GM19395 (cell line): Measurements from ENCODE around the gene TSPO.
A peak's percentile ranks its signal among the peaks of the same experiment; 100 is the strongest.
"Not testable (repeated sequence)": the region's sequence is repeated elsewhere in the genome, so short reads cannot be mapped to it uniquely, and the experiment has no call there.

Experiments used
- ATAC-seq: cut with Tn5 transposase; IDR thresholded peaks from one replicate; pipeline ENCODE4 v1.9.1; 2021; ENCODE audit warnings: mild to moderate bottlenecking, moderate library complexity; ENCODE audit not compliant: unreplicated experiment

Gene TSPO

DNA sequence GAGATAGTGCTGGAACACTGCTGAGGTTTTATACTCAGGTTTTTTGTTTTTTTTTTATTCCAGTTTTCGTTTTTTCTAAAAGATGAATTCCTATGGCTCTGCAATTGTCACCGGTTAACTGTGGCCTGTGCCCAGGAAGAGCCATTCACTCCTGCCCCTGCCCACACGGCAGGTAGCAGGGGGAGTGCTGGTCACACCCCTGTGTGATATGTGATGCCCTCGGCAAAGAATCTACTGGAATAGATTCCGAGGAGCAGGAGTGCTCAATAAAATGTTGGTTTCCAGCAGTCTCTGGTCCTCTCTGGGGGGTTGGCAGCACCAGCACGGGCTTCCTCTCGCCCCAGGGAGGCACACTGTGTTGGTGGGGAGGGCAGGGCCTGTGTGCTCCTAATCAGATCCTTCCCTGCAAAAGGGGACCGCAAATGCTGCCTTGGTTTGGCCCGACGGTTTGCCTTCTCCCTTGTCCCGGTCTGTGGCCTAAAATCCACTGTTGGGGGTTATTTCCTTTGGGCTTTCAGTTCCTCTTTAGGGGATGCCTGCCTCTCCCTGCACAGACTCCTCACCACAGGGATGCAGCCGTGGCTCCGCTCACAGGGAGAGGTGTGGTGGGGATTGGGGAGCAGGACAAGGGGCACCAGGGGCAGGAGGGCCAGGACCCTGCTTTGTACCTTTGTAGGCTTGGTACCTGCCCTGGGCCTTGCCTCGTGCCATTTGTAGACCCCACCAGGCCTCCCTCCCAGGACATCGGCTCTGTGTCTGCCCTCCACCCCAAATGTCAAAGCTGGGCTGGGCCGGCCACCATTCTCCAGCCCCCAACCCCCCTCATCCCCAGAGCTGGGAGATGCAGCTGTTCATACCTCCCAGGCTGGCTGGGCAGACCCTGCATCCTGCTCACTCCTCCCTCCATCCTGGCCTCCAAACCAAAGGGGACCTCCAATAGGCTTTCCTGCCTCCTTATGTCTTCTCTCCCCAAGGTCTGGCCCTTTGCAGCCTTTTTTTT lies 21.6 kb upstream of the TSPO start:
- ATAC-seq: no peak

DNA sequence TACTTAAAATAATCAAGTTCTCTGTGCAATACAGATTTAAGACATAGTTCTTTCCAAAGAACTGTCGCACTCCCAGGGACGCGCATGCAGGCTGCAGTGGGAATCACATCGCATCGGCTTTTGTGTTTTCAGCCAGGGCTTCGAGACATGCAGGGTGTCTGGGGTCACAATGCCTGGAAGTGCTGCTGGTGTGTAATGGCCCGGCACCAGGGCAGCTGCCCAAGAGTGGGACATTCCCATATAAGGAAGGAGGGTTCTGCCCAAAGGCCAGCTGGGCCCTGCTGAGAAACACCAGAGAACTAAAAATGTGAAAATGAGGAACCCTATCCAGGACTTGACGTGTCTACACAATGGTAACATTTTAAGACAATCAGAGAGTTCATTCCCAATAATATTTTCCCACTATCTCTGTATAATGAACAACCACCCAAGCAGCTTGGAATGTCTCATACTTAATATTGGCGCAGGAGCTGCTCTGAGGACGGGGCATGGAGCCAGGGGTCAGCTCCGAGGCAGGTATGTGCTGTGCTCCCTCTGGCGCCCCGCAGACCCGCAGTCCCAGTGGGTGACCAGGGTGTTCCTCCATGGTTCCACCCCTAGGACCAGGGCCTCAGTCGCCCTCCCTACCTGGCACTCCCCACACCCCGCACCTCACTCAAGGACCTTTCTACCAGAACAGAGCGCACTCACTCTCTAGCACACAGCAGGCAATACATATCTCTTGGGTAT lies 19.4 kb upstream of the TSPO start:
- no peak for ATAC-seq

- ATAC-seq: no peak
These were observed 18.0 kb upstream of the TSPO start for GRCh38 chr22:43133401-43133800.

- ATAC-seq: no peak
These were observed 16.8 kb upstream of the TSPO start for GRCh38 chr22:43134553-43134952.

GRCh38 chr22:43135565-43135964 lies 15.8 kb upstream of the TSPO start:
- ATAC-seq: no peak

GRCh38 chr22:43136255-43136654 lies 15.1 kb upstream of the TSPO start:
- ATAC-seq: no peak

DNA sequence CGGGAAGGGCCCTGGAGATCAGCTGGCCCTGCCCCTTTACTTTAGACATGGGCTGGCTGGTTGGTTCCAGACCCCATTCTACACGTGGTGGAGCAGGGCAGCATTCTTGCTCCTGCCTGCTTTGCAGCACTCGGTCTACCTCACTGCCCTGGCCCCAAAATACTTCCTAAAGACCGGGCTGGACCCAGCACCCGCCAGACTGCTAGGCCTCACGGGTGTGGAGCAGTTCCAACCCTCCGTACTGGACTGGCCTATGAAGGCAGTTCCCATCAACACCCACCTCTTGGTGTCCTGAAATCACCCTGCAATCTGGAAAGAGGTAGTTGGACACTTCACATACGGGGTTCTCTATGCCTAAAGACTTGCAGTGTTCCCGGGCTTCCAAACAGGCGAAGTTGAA lies 14.6 kb upstream of the TSPO start:
- ATAC-seq: no peak

- ATAC-seq: peak; percentile 72
These were observed 8.3 kb upstream of the TSPO start, which contains the start of gene MCAT for GRCh38 chr22:43142880-43143562. TSS of gene MCAT (minus strand) at chr22:43143398. CDS start at chr22:43143348, 50 bp downstream.

GRCh38 chr22:43144949-43145348 lies 6.4 kb upstream of the TSPO start:
- no peak for ATAC-seq

DNA sequence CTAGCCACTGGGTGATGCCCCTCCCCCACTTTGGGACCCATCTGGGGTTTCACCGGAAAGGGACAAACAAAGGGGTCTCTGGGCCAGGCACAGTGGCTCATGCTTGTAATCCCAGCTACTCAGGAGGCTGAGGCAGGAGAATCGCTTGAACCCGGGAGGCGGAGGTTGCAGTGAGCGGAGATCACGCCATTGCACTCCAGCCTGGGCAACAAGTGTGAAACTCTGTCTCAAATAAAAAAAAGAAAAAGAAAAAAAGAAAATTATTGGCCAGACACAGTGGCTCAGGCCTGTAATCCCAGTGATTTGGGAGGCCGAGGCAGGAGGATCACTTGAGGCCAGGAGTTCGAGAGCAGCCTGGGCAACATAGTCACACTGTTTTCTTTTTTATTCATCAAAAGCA lies 6.0 kb upstream of the TSPO start:
- ATAC-seq: not testable (repeated sequence)

- ATAC-seq: not testable (repeated sequence)
These were observed 5.0 kb upstream of the TSPO start for GRCh38 chr22:43146332-43146731.

- no peak for ATAC-seq
These were observed 3.5 kb upstream of the TSPO start for GRCh38 chr22:43147821-43148220.

GRCh38 chr22:43148581-43148980 lies 2.8 kb upstream of the TSPO start:
- ATAC-seq: no peak

DNA sequence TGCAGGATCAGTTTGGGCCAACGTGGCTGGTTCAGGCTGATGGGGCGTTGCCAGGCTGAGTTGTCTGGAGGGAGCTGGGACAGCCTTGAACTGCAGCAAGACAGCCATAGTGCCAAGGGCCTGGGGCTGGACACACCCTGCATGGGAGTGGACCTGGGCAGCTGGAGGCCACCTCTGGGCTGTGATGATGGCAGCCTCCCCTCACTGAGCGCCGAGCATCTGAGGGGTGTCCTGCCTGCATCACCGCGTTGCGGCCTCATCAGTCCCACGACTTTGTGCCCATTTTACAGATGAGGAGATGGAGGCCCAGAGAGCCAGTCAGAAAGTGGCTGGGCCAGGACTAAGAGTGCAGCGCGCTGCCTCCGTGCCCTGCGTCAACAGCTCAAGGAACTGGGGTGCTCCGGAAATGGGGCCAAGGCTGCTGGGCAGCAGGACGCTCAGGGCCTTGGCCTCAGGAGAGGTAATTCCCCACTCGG lies 590 bp upstream of the TSPO start:
- ATAC-seq: no peak

DNA sequence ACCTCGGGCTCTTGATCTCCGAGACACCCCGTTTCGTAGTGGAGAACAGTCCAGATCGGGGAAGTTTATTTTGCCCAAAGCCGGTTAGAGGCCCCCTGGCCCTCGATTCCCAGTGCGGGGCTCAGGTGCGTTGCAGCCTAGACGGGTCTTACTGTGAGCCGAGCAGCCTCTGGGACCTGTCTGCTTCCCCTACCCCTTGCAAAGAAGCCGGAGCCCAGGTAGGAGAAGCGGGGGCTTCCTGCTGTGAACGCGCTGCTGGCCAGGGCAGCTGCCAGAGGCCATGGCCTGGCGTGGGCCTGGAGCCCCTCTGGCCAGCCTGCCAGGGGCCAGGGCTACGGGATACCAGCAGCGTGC lies 621 bp downstream of the TSPO start:
- no peak for ATAC-seq

GRCh38 chr22:43152357-43153071 lies 1.2 kb downstream of the TSPO start:
- ATAC-seq: no peak

DNA sequence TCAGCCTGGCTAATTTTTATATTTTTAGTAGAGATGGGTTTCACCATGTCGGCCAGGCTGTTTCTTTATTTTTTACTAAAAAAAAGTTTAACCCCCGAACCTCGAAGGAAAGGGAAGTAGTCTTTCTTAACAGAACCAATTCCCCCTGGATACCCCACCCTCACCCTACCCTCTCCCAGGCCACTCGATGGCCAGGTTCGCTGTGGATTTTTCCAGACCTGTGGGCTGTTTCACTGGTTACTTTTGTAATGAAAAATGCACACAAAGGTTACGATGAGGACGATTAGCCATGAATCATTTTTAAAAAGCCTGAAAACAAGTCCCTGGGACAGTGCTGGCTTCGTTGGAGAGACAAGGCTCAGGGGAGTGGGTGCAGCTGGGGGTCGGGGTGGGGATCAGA lies 2.5 kb downstream of the TSPO start:
- no peak for ATAC-seq

GRCh38 chr22:43154887-43155536 lies 3.7 kb downstream of the TSPO start:
- no peak for ATAC-seq

DNA sequence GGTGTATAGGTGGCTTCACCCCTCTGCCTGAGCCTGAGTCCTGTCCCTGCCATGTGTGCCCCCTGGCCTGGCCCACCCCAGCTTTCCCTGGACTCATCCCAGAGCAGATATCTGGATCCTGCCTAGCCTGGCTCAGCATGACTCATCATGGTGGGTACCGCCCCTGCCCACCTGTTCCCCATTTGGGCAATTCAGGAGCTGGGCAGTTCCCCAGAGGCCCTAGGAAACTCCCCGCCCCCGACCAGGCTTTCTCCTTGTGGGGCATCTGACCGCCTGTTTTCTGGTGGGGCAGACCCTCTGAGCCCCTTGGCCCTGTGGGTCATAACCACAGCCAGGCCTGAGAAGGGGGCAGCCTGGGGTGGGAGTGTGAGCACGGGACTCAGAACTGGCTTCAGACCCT lies 4.4 kb downstream of the TSPO start:
- no peak for ATAC-seq

- no peak for ATAC-seq
These were observed 5.1 kb downstream of the TSPO start for GRCh38 chr22:43156413-43156812.
